D721Med (cell line): ENCODE measurements around the gene STYK1.

Source experiments
- DNase-seq: peaks from one replicate; pipeline ENCODE4 v3.0.0; 2011; ENCODE audit warnings: low spot score; ENCODE audit not compliant: insufficient read length
- FAIRE-seq: peaks from 2 replicates; lab custom pipeline; 2011; peaks lifted over from hg19 to GRCh38; lab: Jason Lieb, UNC
- CTCF ChIP-seq: IDR thresholded peaks from 2 replicates; pipeline ENCODE4 v1.5.1; 2012; ENCODE audit warnings: mild to moderate bottlenecking, control low read depth; ENCODE audit not compliant: insufficient read depth; ENCODE audit errors: missing control alignments

STYK1 gene

GRCh38 chr12:10719482-10719881 is 45.6 kb upstream of the STYK1 start:
- DNase-seq (no peak), FAIRE-seq (no peak)
- no peak for TF ChIP-seq CTCF

- DNase-seq (no peak), FAIRE-seq (no peak)
- TF ChIP-seq CTCF: no peak
Observed at GRCh38 chr12:10718279-10718821, 44.5 kb upstream of the STYK1 start.

GRCh38 chr12:10717410-10717809 is 43.6 kb upstream of the STYK1 start:
- no peak for FAIRE-seq
- no peak for TF ChIP-seq CTCF
- DNase-seq: no peak

- FAIRE-seq (no peak), DNase-seq (no peak)
- no peak for TF ChIP-seq CTCF
Observed at GRCh38 chr12:10716704-10717315, 43.0 kb upstream of the STYK1 start.

- TF ChIP-seq CTCF: no peak
- no peak for DNase-seq
- FAIRE-seq: no peak
Observed at GRCh38 chr12:10716277-10716676, 42.4 kb upstream of the STYK1 start.

- FAIRE-seq (no peak), DNase-seq (no peak)
- TF ChIP-seq CTCF: no peak
Observed at GRCh38 chr12:10715491-10715890, 41.6 kb upstream of the STYK1 start.

GRCh38 chr12:10709808-10710207 is 36.0 kb upstream of the STYK1 start:
- FAIRE-seq (no peak), DNase-seq (no peak)
- TF ChIP-seq CTCF: no peak
